GM21423 (cell line): ENCODE results near the gene SLX4IP.
"Not testable (repeated sequence)": the region's sequence is repeated elsewhere in the genome, so short reads cannot be mapped to it uniquely, and the experiment has no call there.

Experiments used
- ATAC-seq: cut with Tn5 transposase; IDR thresholded peaks from one replicate; pipeline ENCODE4 v1.9.1; 2021; ENCODE audit warnings: mild to moderate bottlenecking, moderate library complexity; ENCODE audit not compliant: unreplicated experiment

SLX4IP gene

GRCh38 chr20:10434832-10435812, at the start of gene SLX4IP:
Gene SLX4IP, plus strand, starts transcription at chr20:10435305. Its CDS starts 22,900 bp downstream, at chr20:10458205.
- peak; percentile 49 for ATAC-seq

- ATAC-seq = no peak
These were observed 49.1 kb upstream of the SLX4IP start for GRCh38 chr20:10385850-10386544.

- ATAC-seq = no peak
These were observed 47.4 kb upstream of the SLX4IP start for GRCh38 chr20:10387686-10388085.

- no peak for ATAC-seq
These were observed 46.5 kb upstream of the SLX4IP start for GRCh38 chr20:10388597-10388996.

GRCh38 chr20:10390709-10391108, 44.4 kb upstream of the SLX4IP start:
- ATAC-seq = no peak

- ATAC-seq = not testable (repeated sequence)
These were observed 40.4 kb upstream of the SLX4IP start for GRCh38 chr20:10394752-10395151.

DNA sequence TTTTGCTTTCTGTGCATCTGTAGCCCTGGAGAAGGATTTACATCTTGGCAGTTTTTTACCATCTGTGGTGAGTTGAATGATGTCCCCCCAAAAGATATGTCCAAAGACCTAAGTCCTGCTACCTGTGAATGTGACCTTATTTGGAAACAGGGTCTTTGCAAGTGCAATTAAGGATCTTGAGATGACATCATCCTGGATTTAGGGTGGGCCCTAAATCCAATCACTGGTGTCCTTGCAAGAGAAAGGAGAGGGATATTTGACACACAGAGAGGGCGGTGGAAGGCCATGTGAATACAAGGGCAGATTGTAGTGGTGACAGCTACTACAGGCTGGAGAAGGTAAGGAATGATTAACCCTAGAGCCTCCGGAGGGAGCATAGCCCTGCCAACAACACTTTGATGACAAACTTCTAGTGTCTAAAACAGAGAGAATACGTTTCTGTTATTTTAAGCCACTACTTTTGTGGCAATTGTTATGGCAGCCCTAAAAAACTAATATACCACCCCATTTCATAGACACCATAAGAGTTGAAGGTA, 36.2 kb upstream of the SLX4IP start:
- no peak for ATAC-seq

- peak; percentile 54 for ATAC-seq
These were observed 32.0 kb upstream of the SLX4IP start for GRCh38 chr20:10402938-10403608.

DNA sequence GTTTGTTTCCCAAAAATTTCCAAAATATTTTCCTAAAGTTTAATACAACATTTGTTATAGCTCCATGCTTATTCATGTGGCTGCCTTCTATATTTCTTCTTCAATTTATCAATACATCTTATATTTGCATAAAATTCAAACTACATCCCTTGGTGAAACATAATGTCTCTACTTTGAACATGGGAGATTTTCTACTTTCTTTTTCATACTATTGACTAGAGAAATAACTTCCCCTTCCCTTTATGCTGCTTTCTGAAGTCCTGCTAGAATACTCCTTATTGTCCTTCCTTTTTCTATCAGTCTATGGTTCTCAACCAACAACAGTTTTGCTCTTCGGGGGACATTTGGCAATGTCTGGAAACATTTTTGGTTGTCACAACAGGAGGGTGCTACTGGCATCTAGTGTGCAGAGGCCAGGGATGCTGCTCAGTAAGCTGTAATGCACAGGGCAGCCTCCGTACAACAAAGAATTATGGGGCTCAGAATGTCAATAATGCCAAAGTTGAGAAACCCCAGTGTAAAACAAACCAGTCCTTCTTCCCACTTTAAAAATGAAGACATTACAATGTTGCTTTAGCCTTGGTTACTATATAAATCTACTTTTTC, 31.0 kb upstream of the SLX4IP start:
- ATAC-seq = no peak

GRCh38 chr20:10404959-10405530, 30.1 kb upstream of the SLX4IP start:
- no peak for ATAC-seq

GRCh38 chr20:10408108-10408813, 26.8 kb upstream of the SLX4IP start:
- no peak for ATAC-seq

- no peak for ATAC-seq
These were observed 23.4 kb upstream of the SLX4IP start for GRCh38 chr20:10411673-10412072.

DNA sequence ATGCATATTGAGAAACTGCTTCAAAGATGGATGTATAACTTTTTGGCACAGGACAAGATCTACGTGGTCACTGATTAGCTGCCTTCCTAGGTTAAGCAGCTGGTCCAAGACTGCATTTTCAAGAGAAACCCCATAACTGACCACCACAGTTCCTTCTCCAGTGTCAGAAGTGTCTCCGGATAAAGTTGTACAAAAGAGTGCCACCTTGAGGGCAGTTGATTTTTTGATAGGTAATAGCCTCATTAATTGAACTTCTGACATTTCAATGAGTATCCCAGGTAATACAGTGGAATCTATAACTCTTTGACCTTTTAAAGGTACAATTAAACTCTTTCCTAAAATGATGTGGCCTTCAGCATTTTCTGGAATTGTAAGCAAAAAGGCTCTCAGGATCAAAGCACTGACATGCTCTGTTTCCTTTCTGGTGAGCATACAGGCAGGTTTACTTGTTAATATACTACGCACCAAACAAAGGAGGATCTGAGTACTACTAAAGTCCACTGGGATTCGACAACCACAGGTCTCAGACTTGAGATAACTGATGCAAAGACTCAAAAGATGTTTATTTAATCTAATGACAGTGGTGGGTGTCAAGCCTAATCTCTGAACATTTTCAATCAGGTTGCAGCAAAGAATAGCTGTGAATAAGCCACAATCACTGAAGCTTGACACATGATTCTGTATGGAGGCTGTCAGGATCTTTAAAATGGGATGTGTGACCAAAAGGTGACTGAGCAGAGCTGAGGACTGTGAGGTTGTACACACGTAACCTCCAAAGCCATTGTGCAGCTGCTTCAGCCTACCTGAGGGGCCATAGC, 22.3 kb upstream of the SLX4IP start:
- ATAC-seq = peak; percentile 81

DNA sequence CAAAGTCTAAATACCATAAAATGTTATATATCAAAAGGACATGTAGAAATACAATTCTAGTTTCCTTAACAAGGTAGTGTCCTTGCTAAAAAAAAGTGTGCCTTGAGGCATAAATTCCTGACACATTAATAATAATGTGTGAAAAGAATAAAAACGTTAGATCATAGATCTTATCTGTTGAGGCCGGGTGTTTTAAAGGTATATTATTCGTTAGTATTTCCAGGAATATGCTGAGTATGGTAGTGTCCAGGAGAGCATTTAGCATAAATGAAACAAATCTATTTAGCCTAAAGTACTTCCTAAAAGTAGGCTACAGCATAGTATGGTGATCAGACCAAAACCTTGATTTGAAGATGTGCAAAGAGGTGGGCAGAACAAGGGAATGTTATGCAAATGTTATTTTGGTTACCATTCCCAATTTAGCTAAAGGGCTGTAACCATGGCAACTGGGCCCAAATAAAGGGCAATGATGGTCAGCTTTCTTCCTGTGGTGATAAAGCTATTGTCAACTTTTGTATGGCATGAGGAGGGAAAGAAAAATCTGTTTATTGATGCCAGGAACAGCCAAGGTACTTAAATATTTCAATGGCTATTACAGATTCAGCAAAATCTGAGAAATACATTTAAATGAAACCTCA, 20.0 kb upstream of the SLX4IP start:
- no peak for ATAC-seq

DNA sequence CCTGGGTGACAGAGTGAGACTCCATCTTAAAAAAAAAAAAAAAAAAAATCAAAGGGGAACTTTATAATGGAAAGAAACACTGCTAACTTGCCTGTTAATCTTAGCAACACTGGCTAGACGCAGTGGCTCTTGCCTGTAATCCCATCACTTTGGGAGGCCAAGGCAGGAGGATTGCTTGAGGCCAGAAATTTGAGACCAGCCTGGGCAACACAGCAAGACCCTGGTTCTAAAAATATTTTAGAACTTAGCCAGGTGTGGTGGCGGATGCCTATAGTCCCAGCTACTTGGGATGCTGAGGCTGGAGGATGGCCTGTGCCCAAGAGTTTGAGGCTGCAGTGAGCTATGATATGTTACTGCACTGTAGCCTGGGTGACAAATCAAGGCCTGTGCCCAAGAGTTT, 17.9 kb upstream of the SLX4IP start:
- ATAC-seq = not testable (repeated sequence)

DNA sequence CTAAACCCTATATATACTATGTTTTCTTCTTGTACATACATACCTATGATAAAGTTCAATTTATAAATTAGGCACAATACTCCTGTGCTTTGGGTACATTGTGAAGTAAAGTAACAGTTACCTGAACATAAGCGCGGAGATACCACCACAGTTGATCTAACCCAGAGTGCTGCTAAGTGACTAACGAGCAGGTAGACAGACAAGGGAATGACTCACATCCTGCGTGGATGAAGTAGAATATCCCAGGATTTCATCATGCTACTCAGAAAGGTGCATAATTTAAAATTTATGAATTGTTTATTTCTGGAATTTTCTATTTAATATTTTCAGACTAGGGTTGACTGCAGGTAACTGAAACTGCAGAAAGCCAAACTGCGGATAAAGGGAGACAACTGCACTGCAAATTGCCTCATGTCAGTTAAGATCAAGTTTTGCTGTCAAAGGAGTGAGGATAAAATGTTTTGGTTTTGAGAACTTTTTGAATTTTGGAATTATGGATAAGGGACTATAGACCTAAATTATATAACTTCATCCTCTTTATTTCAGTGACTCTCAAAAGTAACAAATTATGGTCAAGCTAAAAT, 15.5 kb upstream of the SLX4IP start:
- no peak for ATAC-seq

DNA sequence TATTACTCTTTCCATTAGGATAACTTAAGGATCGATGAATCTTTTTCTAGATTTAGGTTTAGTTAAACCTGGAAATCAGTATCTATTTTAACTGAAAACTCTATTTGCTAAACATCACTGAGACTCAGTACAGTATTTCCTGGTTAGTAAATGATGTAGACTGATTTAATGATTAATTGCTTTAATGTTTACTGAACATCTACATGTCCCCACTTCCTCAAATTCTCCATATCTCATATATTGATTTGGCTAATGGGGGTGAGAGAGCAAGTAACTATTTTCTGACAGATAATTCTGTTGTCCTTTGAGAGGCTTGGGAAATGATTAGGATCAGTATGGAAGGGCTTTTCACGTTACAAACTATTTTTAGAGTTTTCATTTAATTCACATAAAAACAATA, 11.4 kb upstream of the SLX4IP start:
- ATAC-seq = peak; percentile 79
